K562 (cell line): ENCODE measurements around the gene ABCG2. TPM values are rescaled to one million over a fixed set of nuclear protein-coding genes. Genes with fewer than 3 reads are reported as not detected.

Experiments
- COPS2 ChIP-seq: fragments of 450-650 bp; conservative IDR thresholded peaks from 2 replicates; pipeline ENCODE4 v1.6.1; 2016; ENCODE audit warnings: mild to moderate bottlenecking, moderate library complexity
- E2F5 ChIP-seq: sonication (generic); formaldehyde crosslinking; IDR thresholded peaks from 2 replicates; pipeline ENCODE4 v1.8.0; 2022; ENCODE audit warnings: mild to moderate bottlenecking, missing genetic modification reagents
- ELF1 ChIP-seq: fragments of 200-800 bp; sonication (Bioruptor generic); IDR thresholded peaks from 2 replicates; pipeline ENCODE4 v1.6.1; 2016; ENCODE audit warnings: missing genetic modification characterization, missing compliant biosample characterization
- FOXJ3 ChIP-seq: sonication (generic); formaldehyde crosslinking; IDR thresholded peaks from 2 replicates; pipeline ENCODE4 v1.4.0; 2020; ENCODE audit warnings: mild to moderate bottlenecking, missing genetic modification reagents
- HDAC3 ChIP-seq: fragments of 450-650 bp; IDR thresholded peaks from 2 replicates; pipeline ENCODE4 v1.6.1; 2018; ENCODE audit warnings: borderline replicate concordance, mild to moderate bottlenecking, moderate library complexity; ENCODE audit not compliant: partially characterized antibody
- HEY1 ChIP-seq: fragments of 250-450 bp; sonication (Bioruptor Pico); IDR thresholded peaks from 2 replicates; pipeline ENCODE4 v1.5.0; 2020; ENCODE audit warnings: mild to moderate bottlenecking, moderate library complexity, borderline replicate concordance
- MEF2D ChIP-seq: conservative IDR thresholded peaks from 2 replicates; pipeline ENCODE4 v1.6.1; 2016; ENCODE audit warnings: low read depth, missing genetic modification characterization, missing compliant biosample characterization
- SMAD3 ChIP-seq: fragments of 450-650 bp; formaldehyde crosslinking; conservative IDR thresholded peaks from 2 replicates; pipeline ENCODE4 v1.4.0; 2020; ENCODE audit warnings: mild to moderate bottlenecking
- SMC3 ChIP-seq: conservative IDR thresholded peaks from 2 replicates; pipeline ENCODE4 v1.6.1; 2011; ENCODE audit warnings: low read depth, low read length, improper control_type of control experiment; ENCODE audit not compliant: insufficient read depth
- TAF9B ChIP-seq: fragments of 450-650 bp; IDR thresholded peaks from 2 replicates; pipeline ENCODE4 v1.6.1; 2018; ENCODE audit warnings: mild to moderate bottlenecking; ENCODE audit not compliant: partially characterized antibody
- TCF7 ChIP-seq: sonication (generic); IDR thresholded peaks from 2 replicates; pipeline ENCODE4 v1.6.1; 2016; ENCODE audit warnings: antibody characterized with exemption, borderline replicate concordance
- TCF7L2 ChIP-seq: fragments of 150-350 bp; IDR thresholded peaks from 2 replicates; pipeline ENCODE4 v1.6.1; 2016; ENCODE audit warnings: low read depth, mild to moderate bottlenecking, low read length, moderate library complexity
- TRIM25 ChIP-seq: fragments of 450-650 bp; IDR thresholded peaks from 2 replicates; pipeline ENCODE4 v1.7.0; 2016; ENCODE audit warnings: borderline replicate concordance
- ZBTB5 ChIP-seq: fragments of 450-650 bp; IDR thresholded peaks from 2 replicates; pipeline ENCODE4 v1.6.1; 2017; ENCODE audit warnings: antibody characterized with exemption
- ZNF445 ChIP-seq: fragments of 250-450 bp; sonication (Bioruptor Pico); IDR thresholded peaks from 2 replicates; pipeline ENCODE4 v1.4.0; 2020; ENCODE audit warnings: low read depth, mild to moderate bottlenecking, moderate library complexity
- polyA plus RNA-seq, 8 experiments: library from polyadenylated mRNA; depleted of rRNA in 4 of 8; stranded (reverse) in 5 of 8; unstranded in 3 of 8; fragments of >200 nt; fragmentation: Nextera tagmentation in 2 of 8; fragmentation: Illumina TruSeq in 1 of 8; extraction: Ambion mirVana in 2 of 8; extraction: Trizol in 1 of 8; gene quantifications; 2 replicates each; pipeline versions ENCODE4 v1.2.1 to v1.2.3, GENCODE V29; 2011 to 2014; ENCODE audit warnings: inconsistent platforms in 1 of 8, missing spikeins in 1 of 8
- total RNA-seq, 7 experiments: library from RNA; depleted of rRNA in 6 of 7; stranded (reverse); fragments of >200 nt in 6 of 7; fragmentation: Illumina TruSeq in 2 of 7; extraction: Trizol in 2 of 7; gene quantifications; 2 replicates each; pipeline versions ENCODE4 v1.2.1 to v1.2.3, GENCODE V29; 2011 to 2021; ENCODE audit warnings: low replicate concordance in 1 of 7
- TF ChIP-seq, protein P1 (sequence below): fragments of 250-450 bp; sonication (Bioruptor Pico); IDR thresholded peaks from 2 replicates; pipeline ENCODE4 v1.8.0; 2021; ENCODE audit warnings: mild to moderate bottlenecking, moderate library complexity
- TF ChIP-seq, protein P2 (sequence below), 2 experiments: fragments of 450-650 bp in 1 of 2; IDR thresholded peaks; 2 replicates each; pipeline ENCODE4 v1.6.1; 2011 to 2017; ENCODE audit warnings: low read depth in 2 of 2, antibody characterized with exemption in 1 of 2, borderline replicate concordance in 1 of 2, low read length in 1 of 2, mild to moderate bottlenecking in 1 of 2, mixed read lengths in 1 of 2; ENCODE audit not compliant: control insufficient read depth in 1 of 2

Gene ABCG2
- total and polyA plus RNA-seq, 9 of the 15 experiments (the other 6 are each of a cell fraction or from before 2014, with no cell fraction given): 0.01 to 0.36 (median 0.11) TPM; not detected in 4

DNA sequence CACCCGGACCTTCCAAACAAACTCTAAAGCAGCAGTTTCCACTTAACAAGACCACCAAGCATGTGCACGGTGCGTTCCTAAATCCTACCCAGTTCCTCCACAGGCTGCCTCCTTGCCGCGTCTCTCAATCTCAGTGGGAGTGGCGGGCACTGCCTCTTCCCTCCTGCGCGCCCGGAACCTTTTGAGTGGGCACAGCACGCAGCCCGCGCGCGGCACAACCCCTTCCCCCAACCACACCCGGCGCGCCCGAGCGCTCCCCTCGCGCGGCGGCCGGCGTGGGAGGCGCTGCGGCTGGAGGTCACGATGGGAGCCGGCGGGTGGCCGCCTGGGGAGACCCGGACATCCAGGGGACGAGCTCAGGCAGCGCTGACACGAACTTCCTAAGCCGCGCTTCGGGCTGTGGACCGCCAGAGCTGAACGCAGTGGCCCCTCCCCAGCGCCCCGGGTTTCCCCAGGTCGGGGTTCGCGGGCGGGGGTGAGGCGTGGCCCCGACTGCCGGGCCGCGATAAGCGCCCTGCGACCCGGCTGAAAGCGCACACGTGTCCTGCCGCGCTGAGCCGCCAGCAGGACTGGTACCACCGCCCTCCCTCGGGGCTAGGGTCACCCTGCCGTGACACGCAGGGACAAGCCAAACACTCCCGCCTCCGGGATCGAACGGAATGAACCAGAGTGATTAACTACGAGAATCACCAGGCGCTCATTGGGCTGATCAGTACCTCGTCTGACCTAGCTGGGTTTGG, at the start of gene ABCG2 (continued):
- TF ChIP-seq TRIM25: no peak
- TF ChIP-seq HDAC3: no peak
- TF ChIP-seq FOXJ3 (CRISPR knock-in tag): no peak
- TF ChIP-seq ZBTB5: no peak
- TF ChIP-seq SMC3: no peak
- no peak for TF ChIP-seq HEY1 (CRISPR knock-in tag)
- TF ChIP-seq ZNF445 (CRISPR knock-in tag): no peak
- TF ChIP-seq COPS2: no peak
- no peak for TF ChIP-seq TCF7
- TF ChIP-seq TCF7L2: no peak
- no peak for TF ChIP-seq ELF1 (tag)
- TF ChIP-seq, protein P1, sequence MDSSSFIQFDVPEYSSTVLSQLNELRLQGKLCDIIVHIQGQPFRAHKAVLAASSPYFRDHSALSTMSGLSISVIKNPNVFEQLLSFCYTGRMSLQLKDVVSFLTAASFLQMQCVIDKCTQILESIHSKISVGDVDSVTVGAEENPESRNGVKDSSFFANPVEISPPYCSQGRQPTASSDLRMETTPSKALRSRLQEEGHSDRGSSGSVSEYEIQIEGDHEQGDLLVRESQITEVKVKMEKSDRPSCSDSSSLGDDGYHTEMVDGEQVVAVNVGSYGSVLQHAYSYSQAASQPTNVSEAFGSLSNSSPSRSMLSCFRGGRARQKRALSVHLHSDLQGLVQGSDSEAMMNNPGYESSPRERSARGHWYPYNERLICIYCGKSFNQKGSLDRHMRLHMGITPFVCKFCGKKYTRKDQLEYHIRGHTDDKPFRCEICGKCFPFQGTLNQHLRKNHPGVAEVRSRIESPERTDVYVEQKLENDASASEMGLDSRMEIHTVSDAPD (CRISPR knock-in tag): no peak
- TF ChIP-seq, protein P2, sequence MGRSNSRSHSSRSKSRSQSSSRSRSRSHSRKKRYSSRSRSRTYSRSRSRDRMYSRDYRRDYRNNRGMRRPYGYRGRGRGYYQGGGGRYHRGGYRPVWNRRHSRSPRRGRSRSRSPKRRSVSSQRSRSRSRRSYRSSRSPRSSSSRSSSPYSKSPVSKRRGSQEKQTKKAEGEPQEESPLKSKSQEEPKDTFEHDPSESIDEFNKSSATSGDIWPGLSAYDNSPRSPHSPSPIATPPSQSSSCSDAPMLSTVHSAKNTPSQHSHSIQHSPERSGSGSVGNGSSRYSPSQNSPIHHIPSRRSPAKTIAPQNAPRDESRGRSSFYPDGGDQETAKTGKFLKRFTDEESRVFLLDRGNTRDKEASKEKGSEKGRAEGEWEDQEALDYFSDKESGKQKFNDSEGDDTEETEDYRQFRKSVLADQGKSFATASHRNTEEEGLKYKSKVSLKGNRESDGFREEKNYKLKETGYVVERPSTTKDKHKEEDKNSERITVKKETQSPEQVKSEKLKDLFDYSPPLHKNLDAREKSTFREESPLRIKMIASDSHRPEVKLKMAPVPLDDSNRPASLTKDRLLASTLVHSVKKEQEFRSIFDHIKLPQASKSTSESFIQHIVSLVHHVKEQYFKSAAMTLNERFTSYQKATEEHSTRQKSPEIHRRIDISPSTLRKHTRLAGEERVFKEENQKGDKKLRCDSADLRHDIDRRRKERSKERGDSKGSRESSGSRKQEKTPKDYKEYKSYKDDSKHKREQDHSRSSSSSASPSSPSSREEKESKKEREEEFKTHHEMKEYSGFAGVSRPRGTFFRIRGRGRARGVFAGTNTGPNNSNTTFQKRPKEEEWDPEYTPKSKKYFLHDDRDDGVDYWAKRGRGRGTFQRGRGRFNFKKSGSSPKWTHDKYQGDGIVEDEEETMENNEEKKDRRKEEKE (IDR thresholded peaks at IDR 0.05; ENCODE audit: borderline replicate concordance in 1 of 2, control insufficient read depth in 1 of 2, low read depth in 2 of 2, low read length in 1 of 2): no peak
- no peak for TF ChIP-seq TAF9B
- no peak for TF ChIP-seq E2F5 (CRISPR knock-in tag)
- no peak for TF ChIP-seq SMAD3
- TF ChIP-seq MEF2D: no peak
